SKM-1 treated with dmso at 0.1 percent for 144 hours (cell line): ENCODE measurements around the gene MYO15B.

ENCODE experiments used
- DNase-seq: peaks from one replicate; lab custom pipeline; 2025; ENCODE audit not compliant: unreplicated experiment; lab: John Stamatoyannopoulos, UW

MYO15B gene

GRCh38 chr17:75587675-75588595 is at the start of gene MYO15B:
Gene MYO15B (plus strand): TSS chr17:75587800. CDS start chr17:75588058, 258 bp downstream.
- DNase-seq = peak; percentile 50

GRCh38 chr17:75539967-75540729 is 47.5 kb upstream of the MYO15B start:
- DNase-seq = no peak

- DNase-seq = no peak
Observed at GRCh38 chr17:75540923-75541503, 46.6 kb upstream of the MYO15B start.

- no peak for DNase-seq
Observed at GRCh38 chr17:75542229-75542628, 45.4 kb upstream of the MYO15B start.

GRCh38 chr17:75542728-75543336 is 44.8 kb upstream of the MYO15B start:
- DNase-seq = no peak

- DNase-seq = no peak
Observed at GRCh38 chr17:75544250-75544649, 43.4 kb upstream of the MYO15B start.

GRCh38 chr17:75546181-75546580 is 41.4 kb upstream of the MYO15B start:
- no peak for DNase-seq

GRCh38 chr17:75547091-75547490 is 40.5 kb upstream of the MYO15B start:
- DNase-seq = no peak

- no peak for DNase-seq
Observed at GRCh38 chr17:75548813-75549212, 38.8 kb upstream of the MYO15B start.

GRCh38 chr17:75549246-75550138 is 38.1 kb upstream of the MYO15B start:
- no peak for DNase-seq

- no peak for DNase-seq
Observed at GRCh38 chr17:75550139-75550465, 37.5 kb upstream of the MYO15B start.

GRCh38 chr17:75551266-75551665 is 36.3 kb upstream of the MYO15B start:
- DNase-seq = no peak

- DNase-seq = no peak
Observed at GRCh38 chr17:75552425-75553294, 34.9 kb upstream of the MYO15B start.

- peak; percentile 33 for DNase-seq
Observed at GRCh38 chr17:75553295-75554110, 34.1 kb upstream of the MYO15B start.

- no peak for DNase-seq
Observed at GRCh38 chr17:75555679-75556153, 31.9 kb upstream of the MYO15B start.

GRCh38 chr17:75557075-75557851 is 30.3 kb upstream of the MYO15B start:
- DNase-seq = no peak

GRCh38 chr17:75557852-75558665 is 29.5 kb upstream of the MYO15B start:
- DNase-seq = no peak
